Measurements from ENCODE around the gene ACOXL. TPM values are rescaled to one million over a fixed set of nuclear protein-coding genes. Genes with fewer than 3 reads are reported as not detected.

Gene ACOXL
- total RNA-seq, 8 experiments from 2014 or later: 0.15 to 0.59 (median 0.20) TPM

DNA sequence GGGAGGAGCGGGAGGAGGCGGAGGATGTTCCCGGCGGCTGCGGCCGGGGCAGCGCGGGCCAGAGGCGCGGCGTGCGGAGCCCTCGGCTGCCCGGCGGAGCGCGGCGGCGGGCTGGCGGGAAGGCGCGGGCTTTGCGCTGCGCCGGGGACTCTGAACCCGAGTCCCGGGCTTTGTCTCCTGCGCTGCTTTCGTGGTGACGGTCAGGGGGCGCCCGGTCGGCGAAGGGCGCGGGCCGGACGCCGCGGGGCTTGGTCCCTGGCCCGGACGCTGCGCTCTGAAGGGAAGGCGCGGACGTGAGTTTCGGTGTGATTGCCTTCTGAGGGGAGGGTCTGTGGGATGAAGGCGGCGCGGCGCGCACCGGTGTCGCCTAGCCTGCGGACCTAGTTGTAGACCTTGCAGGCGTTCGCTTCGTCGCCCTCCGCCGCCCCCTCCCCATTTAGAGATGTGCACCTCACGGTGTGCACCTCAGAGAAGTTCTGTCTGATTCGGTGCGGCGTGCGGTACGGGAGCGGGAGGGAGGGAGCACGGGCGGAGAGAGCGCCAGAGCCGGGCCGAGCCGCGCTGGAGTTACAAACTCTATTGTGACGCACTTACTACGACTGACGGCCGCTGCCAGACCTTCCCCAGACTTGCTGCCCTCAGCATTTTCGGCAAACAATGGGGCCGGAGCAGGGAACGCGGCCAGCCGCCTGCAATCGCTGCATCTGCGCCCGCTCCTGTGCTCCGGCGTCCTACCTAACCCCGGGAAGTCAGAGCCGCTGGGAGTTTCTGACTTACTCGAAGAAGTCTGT is 390.5 kb downstream of the ACOXL start:
- ATAC-seq (replicated peaks in 6 of 8): peak; percentile 5 to 36 (median 12)
- in situ Hi-C loops (cut with MboI; ENCODE audit: low pct_unique_long_range_greater_than_20kb in 2 of 9, low sequenced_read_pairs in 9 of 9, unreplicated experiment in 9 of 9): loop anchor here in 3 of 9 experiments (25.0 kb wide), 1 partner anchor 589 kb away; no protein-coding TSS in a partner anchor
- H3K4me3 ChIP-seq: peak overlapping the region; percentile 57 to 86 (median 64)
- WGBS, 10 experiments: 0 to 17% (median 0%) methylated on average over 1 to 15 of the region's 92 CpGs; no CpG with 5 or more reads in 4 of the 10 experiments
- peak overlapping the region; percentile 49 to 55 for H3K27ac ChIP-seq
- H3K4me1 ChIP-seq (replicated peaks in 1 of 2): peaks cover 6 to 10% of the 10 kb centered on the region in 2 donors

DNA sequence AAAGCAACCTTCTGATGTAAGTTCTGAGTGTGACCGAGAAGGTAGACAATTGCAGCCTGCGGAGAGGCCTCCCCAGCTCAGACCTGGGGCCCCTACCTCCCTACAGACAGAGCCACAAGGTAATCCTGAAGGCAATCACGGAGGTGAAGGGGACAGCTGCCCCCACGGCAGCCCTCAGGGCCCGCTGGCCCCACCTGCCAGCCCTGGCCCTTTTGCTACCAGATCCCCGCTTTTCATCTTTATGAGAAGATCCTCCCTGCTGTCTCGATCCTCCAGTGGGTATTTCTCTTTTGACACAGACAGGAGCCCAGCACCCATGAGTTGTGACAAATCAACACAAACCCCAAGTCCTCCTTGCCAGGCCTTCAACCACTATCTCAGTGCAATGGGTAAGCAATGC is 391.4 kb downstream of the ACOXL start:
- H3K4me3 ChIP-seq: peak overlapping the region; percentile 57 to 86 (median 64)
- 30 to 100% (median 61%) methylated on average over 1 to 4 of the region's 7 CpGs; no CpG with 5 or more reads in 2 of the 10 experiments for WGBS, 10 experiments
- H3K27ac ChIP-seq: no peak overlapping the region
- H3K4me1 ChIP-seq (replicated peaks in 1 of 2): peaks cover 2 to 6% of the 10 kb centered on the region in 2 donors
- no peak for ATAC-seq (replicated peaks in 6 of 8)
- in situ Hi-C loops (cut with MboI; ENCODE audit: low pct_unique_long_range_greater_than_20kb in 2 of 9, low sequenced_read_pairs in 9 of 9, unreplicated experiment in 9 of 9): loop anchor here in 3 of 9 experiments (25.0 kb wide), 1 partner anchor 589 kb away; no protein-coding TSS in a partner anchor

DNA sequence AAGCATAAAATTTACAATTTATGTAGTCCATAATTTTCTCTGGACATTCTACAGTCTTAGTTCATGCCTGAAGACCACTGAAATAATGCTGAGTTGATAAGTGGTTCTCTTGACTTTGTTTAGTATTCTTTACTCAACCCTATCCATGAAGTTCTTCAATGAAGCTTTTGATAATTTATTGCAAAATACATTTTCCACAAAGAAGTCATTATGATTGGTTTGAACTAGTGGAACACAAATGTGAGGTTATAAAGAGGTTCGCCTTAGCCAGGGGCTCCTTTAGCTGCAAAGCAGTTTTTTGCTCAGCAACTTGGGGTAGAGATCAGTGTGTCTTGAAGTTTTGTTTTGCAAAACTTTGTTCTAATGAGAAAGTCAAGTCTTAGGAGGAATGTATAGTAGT is 394.2 kb downstream of the ACOXL start:
- peaks cover 2 to 6% of the 10 kb centered on the region in 2 donors for H3K4me1 ChIP-seq (replicated peaks in 1 of 2)
- no peak overlapping the region for H3K4me3 ChIP-seq
- in situ Hi-C loops (cut with MboI; ENCODE audit: low pct_unique_long_range_greater_than_20kb in 2 of 9, low sequenced_read_pairs in 9 of 9, unreplicated experiment in 9 of 9): no loop called here
- H3K27ac ChIP-seq: no peak overlapping the region
- ATAC-seq (replicated peaks in 6 of 8): no peak
- whole genome bisulfite sequencing, 10 experiments: 40 to 100% (median 100%) methylated on average over 1 of the region's 1 CpG; no CpG with 5 or more reads in 2 of the 10 experiments

DNA sequence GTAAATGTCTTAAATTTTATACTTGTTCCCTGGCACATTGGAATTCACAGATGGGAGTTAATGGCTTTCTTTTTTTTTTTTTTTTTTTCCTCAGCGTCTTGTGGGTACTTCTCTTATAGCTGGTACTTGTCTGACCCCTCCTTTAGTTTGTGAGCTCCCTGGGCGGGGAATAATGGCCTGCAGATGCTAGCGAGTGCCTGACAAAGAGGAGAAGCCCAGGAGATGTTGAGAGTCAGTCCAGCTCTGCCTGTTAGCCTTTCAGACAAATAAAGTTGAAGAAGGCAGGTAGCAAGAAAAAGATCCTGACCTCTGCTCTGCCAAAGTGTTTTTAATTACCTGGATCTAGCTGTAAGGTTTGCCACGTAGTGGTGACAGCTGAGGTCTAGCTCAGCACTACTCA is 395.0 kb downstream of the ACOXL start:
- in situ Hi-C loops (cut with MboI; ENCODE audit: low pct_unique_long_range_greater_than_20kb in 2 of 9, low sequenced_read_pairs in 9 of 9, unreplicated experiment in 9 of 9): no loop called here

DNA sequence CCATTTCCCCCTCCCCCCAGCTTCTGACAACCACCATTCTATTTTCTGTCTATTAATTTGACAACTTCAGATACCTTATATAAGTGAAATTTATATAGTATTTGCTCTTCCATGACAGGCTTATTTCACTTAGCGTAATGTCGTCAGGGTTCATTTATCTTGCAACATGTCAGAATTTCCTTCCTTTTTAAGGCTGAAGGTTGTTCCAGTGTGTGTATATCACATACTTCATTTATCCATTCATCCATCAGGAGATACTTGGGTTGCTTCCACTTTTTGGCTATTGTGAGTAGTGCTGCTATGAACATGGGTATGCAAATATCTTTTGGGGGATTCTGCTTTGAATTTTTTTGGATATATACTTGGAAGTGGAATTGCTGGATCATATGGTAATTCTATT is 395.7 kb downstream of the ACOXL start:
- peaks cover 2 to 6% of the 10 kb centered on the region in 2 donors for H3K4me1 ChIP-seq (replicated peaks in 1 of 2)
- in situ Hi-C loops (cut with MboI; ENCODE audit: low pct_unique_long_range_greater_than_20kb in 2 of 9, low sequenced_read_pairs in 9 of 9, unreplicated experiment in 9 of 9): no loop called here
- 89 to 100% (median 100%) methylated on average over 1 to 2 of the region's 2 CpGs; no CpG with 5 or more reads in 2 of the 10 experiments for WGBS, 10 experiments
- no peak overlapping the region for H3K4me3 ChIP-seq
- ATAC-seq (replicated peaks in 6 of 8): no peak
- no peak overlapping the region for H3K27ac ChIP-seq

More for the DNA sequence above, 395.0 kb downstream of the ACOXL start:
- no peak overlapping the region for H3K4me3 ChIP-seq
- peaks cover 2 to 6% of the 10 kb centered on the region in 2 donors for H3K4me1 ChIP-seq (replicated peaks in 1 of 2)
- 21 to 80% (median 53%) methylated on average over 1 to 4 of the region's 4 CpGs; no CpG with 5 or more reads in 3 of the 10 experiments for WGBS, 10 experiments
- no peak overlapping the region for H3K27ac ChIP-seq
- ATAC-seq (replicated peaks in 6 of 8): no peak

DNA sequence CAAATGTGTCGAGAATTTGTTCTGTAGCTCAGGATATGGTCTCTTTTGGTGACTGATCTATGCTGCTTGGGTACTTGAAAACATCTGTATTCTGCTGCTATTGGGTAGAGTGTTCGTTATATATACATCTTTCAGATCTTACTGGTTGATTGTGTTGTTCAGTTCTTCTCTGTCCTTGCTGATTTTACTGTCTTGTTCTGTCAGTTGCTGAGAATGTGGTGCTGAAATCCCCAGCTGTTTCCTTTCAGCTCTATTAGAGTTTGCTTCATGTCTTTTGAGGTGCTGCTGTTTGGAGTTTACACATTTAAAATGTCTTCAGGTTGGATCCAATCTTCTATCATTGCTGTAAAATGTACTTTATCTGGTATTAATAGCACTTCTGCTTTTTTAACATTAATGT is 401.2 kb downstream of the ACOXL start:
- WGBS, 10 experiments: 17 to 100% (median 94%) methylated on average over 1 to 2 of the region's 2 CpGs; no CpG with 5 or more reads in 1 of the 10 experiments
- Histone ChIP-seq H3K27ac (no peak overlapping the region), H3K4me1 (replicated peaks in 1 of 2) (no peaks in the 10 kb centered on the region), H3K4me3 (no peak overlapping the region)
- ATAC-seq (replicated peaks in 6 of 8): no peak
- in situ Hi-C loops (cut with MboI; ENCODE audit: low pct_unique_long_range_greater_than_20kb in 2 of 9, low sequenced_read_pairs in 9 of 9, unreplicated experiment in 9 of 9): no loop called here

DNA sequence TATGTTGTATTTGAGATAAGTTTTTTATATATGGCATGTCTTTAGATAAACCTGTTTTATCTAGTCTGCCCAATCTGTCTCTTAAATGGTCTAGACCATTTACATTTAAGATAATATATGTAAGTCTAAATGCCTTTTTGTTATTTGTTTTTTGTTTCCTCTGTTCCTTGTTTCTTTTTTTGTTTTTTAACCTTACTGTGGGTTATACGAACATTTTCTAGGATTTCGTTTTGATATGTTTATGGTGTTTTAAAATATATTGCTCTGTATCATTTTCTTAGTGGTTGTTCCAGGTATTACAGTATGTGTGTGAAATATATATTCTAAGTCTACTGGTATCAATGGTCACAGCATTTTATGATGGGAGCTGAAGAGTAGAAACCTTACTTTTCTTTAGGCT is 401.7 kb downstream of the ACOXL start:
- H3K4me1 ChIP-seq (replicated peaks in 1 of 2): no peaks in the 10 kb centered on the region
- H3K27ac ChIP-seq: no peak overlapping the region
- no peak overlapping the region for H3K4me3 ChIP-seq
- in situ Hi-C loops (cut with MboI; ENCODE audit: low pct_unique_long_range_greater_than_20kb in 2 of 9, low sequenced_read_pairs in 9 of 9, unreplicated experiment in 9 of 9): no loop called here
- WGBS, 10 experiments: 85 to 100% (median 94%) methylated on average over 1 to 2 of the region's 2 CpGs; no CpG with 5 or more reads in 1 of the 10 experiments
- no peak for ATAC-seq (replicated peaks in 6 of 8)

DNA sequence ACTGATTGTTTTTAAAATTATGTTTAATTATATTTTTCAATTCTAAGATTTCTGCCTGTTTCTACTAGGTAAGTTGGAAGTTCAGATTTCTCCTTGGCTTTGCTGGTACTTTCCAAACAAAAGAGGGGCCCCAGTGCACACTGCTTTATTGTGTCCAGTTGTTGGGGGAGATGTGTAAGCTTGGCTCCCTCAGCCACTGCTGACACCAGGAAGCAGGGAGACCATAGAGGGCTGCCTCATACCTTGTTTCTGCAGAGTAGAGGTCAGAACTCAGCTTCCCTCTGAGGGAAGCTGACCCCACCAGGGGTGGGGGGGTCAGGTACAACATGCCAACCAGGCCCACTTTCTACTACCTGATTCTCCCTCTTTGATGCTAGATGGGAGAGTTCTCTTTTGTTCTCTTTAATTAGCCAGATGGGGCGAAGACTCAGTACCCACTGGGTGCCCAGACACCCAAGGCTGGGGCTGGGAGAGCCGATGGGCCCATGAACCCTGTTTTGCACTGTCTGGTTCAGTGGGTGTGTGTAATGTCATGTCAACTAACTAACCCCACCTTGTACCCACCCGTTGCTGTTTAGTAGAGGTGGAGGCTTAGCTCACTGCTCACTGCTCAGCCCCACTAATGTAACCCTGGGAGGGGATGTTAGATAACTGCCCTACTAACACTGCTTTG is 403.0 kb downstream of the ACOXL start:
- Histone ChIP-seq H3K27ac (no peak overlapping the region), H3K4me1 (replicated peaks in 1 of 2) (no peaks in the 10 kb centered on the region), H3K4me3 (no peak overlapping the region)
- in situ Hi-C loops (cut with MboI; ENCODE audit: low pct_unique_long_range_greater_than_20kb in 2 of 9, low sequenced_read_pairs in 9 of 9, unreplicated experiment in 9 of 9): no loop called here
- WGBS, 10 experiments: 67 to 100% (median 90%) methylated on average over 1 of the region's 3 CpGs; no CpG with 5 or more reads in 6 of the 10 experiments
- no peak for ATAC-seq (replicated peaks in 6 of 8)

DNA sequence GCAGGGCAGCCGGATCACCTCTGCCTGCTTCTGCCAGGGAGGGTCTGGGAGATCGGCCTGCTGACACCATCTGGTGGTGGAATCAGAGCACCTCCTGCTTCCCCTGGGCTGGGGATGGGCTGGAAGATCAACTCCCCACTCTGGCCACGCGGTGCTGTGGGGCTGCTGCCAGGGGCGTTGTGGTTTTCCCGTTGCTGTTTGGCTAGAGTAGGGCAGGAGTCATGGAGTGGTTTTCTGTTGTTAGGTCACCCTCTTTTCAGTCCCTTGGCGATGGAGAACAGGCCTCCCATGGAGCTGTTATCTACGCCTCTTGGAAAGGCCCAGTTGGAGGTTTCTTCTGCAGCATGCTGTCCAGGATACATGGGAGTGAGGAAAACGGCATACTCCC is 403.5 kb downstream of the ACOXL start:
- in situ Hi-C loops (cut with MboI; ENCODE audit: low pct_unique_long_range_greater_than_20kb in 2 of 9, low sequenced_read_pairs in 9 of 9, unreplicated experiment in 9 of 9): no loop called here
- WGBS, 10 experiments: 64 to 100% (median 77%) methylated on average over 1 to 4 of the region's 9 CpGs; no CpG with 5 or more reads in 5 of the 10 experiments
- Histone ChIP-seq H3K27ac (no peak overlapping the region), H3K4me1 (replicated peaks in 1 of 2) (no peaks in the 10 kb centered on the region), H3K4me3 (no peak overlapping the region)
- ATAC-seq (replicated peaks in 6 of 8): peak in 3 of 8 experiments; percentile 20 to 84 (median 63)

DNA sequence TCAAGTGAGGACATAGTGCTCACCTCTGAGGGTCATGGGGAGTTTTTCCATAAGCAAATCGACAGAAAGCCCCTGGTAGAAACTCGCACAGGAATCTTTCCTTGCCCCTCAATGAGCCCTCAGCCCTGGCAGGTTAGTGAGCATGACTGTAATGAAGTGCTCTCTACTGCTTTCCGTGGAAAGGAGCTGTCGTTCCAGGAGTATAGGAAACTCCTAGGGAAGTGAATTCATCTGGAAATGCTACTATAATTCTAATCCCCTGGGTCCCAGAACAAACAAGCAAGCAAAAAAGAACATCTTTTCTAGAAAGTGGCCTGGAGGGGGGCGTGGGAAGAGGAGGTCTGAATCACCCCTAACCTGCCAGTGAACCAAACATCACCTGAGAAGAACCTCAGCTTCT is 406.5 kb downstream of the ACOXL start:
- Histone ChIP-seq H3K4me1 (replicated peaks in 1 of 2) (peaks cover 0 to 8% of the 10 kb centered on the region in 2 donors), H3K27ac (no peak overlapping the region), H3K4me3 (no peak overlapping the region)
- ATAC-seq (replicated peaks in 6 of 8): no peak
- in situ Hi-C loops (cut with MboI; ENCODE audit: low pct_unique_long_range_greater_than_20kb in 2 of 9, low sequenced_read_pairs in 9 of 9, unreplicated experiment in 9 of 9): no loop called here
- WGBS, 10 experiments: 8 to 84% (median 81%) methylated on average over 1 to 5 of the region's 5 CpGs; no CpG with 5 or more reads in 3 of the 10 experiments

DNA sequence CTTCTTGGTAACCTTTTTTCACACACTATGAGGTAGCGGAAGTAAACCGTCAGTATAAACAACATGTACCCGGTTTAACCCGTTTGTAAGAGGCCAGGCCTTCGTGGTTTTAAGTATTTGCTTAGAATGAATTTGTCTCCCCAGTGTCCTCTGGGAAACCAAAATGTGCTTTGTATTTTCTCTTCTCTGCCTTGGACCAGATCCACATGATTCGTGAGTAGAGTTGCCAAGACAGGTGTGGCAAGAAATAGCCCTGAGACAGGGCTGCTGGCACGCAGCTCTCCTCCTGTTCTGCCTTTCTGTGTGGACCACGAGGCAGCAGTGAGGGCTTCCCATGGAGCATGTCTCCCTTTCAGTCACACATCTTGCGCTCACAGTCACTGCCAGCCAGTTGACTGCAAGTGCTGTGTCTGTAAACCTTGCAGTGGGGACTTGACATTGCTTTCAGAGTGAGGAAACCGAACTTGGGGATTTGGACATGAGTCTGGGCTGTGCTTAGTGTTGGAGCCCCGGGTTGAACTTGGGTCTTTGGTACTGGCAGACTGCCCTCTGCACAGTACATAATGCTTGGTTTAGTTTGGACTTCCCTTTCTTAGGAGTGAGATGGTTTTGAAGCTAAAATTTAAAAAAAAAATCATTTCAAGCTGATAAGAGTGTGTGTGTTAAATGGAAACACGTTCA is 407.4 kb downstream of the ACOXL start:
- Histone ChIP-seq H3K4me1 (replicated peaks in 1 of 2) (peaks cover 3 to 11% of the 10 kb centered on the region in 2 donors), H3K4me3 (no peak overlapping the region), H3K27ac (no peak overlapping the region)
- 60 to 98% (median 90%) methylated on average over 2 to 9 of the region's 12 CpGs; no CpG with 5 or more reads in 1 of the 10 experiments for WGBS, 10 experiments
- in situ Hi-C loops (cut with MboI; ENCODE audit: low pct_unique_long_range_greater_than_20kb in 2 of 9, low sequenced_read_pairs in 9 of 9, unreplicated experiment in 9 of 9): no loop called here
- ATAC-seq (replicated peaks in 6 of 8): peak in 1 of 8 experiments; percentile 61

DNA sequence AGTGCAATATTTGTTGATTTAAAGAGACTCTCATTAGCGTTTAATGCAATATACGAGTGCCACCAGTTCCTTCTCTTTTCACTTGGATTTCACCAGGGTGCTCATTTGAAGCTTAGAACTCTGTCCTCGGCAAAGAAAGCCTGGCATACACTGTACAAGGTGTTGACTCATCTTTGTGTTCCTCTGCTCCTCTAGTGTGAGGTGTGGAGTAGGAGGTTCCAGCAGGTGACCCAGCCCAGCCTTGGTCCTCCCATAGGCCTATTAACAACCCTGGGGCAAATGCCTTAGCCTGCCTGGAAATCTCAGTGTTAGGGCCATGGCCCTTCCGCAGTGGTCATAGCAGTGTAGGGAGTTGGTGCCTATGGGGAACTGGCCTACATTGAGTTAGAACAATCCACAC is 408.4 kb downstream of the ACOXL start:
- H3K4me3 ChIP-seq: no peak overlapping the region
- H3K4me1 ChIP-seq (replicated peaks in 1 of 2): peaks cover 3 to 11% of the 10 kb centered on the region in 2 donors
- in situ Hi-C loops (cut with MboI; ENCODE audit: low pct_unique_long_range_greater_than_20kb in 2 of 9, low sequenced_read_pairs in 9 of 9, unreplicated experiment in 9 of 9): no loop called here
- no peak overlapping the region for H3K27ac ChIP-seq
- no peak for ATAC-seq (replicated peaks in 6 of 8)
- WGBS, 10 experiments: 90 to 100% (median 100%) methylated on average over 1 to 3 of the region's 4 CpGs

DNA sequence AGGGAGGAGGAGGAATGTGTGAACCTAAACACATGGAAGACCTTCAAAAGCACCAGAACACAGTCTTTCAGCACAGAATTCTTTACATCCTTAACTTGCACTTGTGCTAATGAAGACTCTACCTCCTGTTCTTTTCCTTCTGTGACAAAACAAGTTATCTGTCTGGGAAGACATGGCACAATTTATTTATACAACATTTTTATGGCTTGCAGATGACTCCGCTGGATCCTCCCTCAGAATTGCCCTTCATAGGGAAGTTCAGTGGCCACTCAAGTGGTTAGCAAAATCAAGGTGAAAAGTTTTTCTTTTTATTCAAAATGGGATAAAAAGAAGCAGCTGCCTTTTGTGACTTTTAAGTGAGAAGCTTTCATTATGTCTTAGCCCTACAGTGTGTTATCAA is 409.7 kb downstream of the ACOXL start:
- Histone ChIP-seq H3K4me3 (no peak overlapping the region), H3K4me1 (replicated peaks in 1 of 2) (peaks cover 3 to 11% of the 10 kb centered on the region in 2 donors), H3K27ac (no peak overlapping the region)
- in situ Hi-C loops (cut with MboI; ENCODE audit: low pct_unique_long_range_greater_than_20kb in 2 of 9, low sequenced_read_pairs in 9 of 9, unreplicated experiment in 9 of 9): no loop called here
- WGBS, 10 experiments: 75 to 100% (median 100%) methylated on average over 1 of the region's 1 CpG; no CpG with 5 or more reads in 2 of the 10 experiments
- ATAC-seq (replicated peaks in 6 of 8): no peak
